HepG2 (cell line): ENCODE data around the gene AGRN. TPM values are rescaled to one million over a fixed set of nuclear protein-coding genes. Genes with fewer than 3 reads are reported as not detected.
"Not testable (repeated sequence)": the region's sequence is repeated elsewhere in the genome, so short reads cannot be mapped to it uniquely, and the experiment has no call there.

ENCODE experiments used
- ATAC-seq: fragments of 200-7000 bp; cut with Tn5 transposase; 3 replicates; pipeline ENCODE4 v1.9.1; 2020; ENCODE audit warnings: mild to moderate bottlenecking, moderate library complexity
- BruUV-seq: library from RNA; stranded (reverse); fragments of 400-500 nt; replicated peaks from 2 replicates; lab custom pipeline; 2021; lab: Mats Ljungman, UMichigan
- CTCF ChIA-PET: fragments of 300-600 bp; formaldehyde crosslinking; extraction: SDS; loops from one replicate; lab custom pipeline; 2021; ENCODE audit warnings: low total read pairs, inconsistent platforms, low intra/inter-chr PET ratio; lab: Yijun Ruan, JAX
- POLR2A ChIA-PET: fragments of 350-600 bp; sonication (Branson Sonifier 250); formaldehyde crosslinking; loops from one replicate; lab custom pipeline; 2020; ENCODE audit warnings: antibody characterized with exemption, inconsistent platforms; lab: Yijun Ruan, JAX
- DNase-seq: peaks from one replicate; pipeline ENCODE4 v3.0.0-alpha.2; 2015; ENCODE audit warnings: low spot score
- FAIRE-seq: peaks from 3 replicates; lab custom pipeline; 2011; peaks lifted over from hg19 to GRCh38; lab: Jason Lieb, UNC
- H2AFZ ChIP-seq: one replicate; pipeline ENCODE4 v1.6.1; 2011; ENCODE audit warnings: low read length, inconsistent platforms
- H3K27ac ChIP-seq: fragments of 300-600 bp; 3 replicates; pipeline ENCODE4 v1.8.0; 2011; ENCODE audit warnings: mixed run types, mild to moderate bottlenecking, mixed read lengths, low read length, inconsistent platforms; ENCODE audit not compliant: insufficient read depth; ENCODE audit errors: extremely low read length
- H3K27me3 ChIP-seq, 2 experiments: fragments of 200-600 bp in 1 of 2; 2 replicates in 1 of 2; 3 replicates in 1 of 2; pipeline versions ENCODE4 v1.6.0 to v1.8.0; 2011; ENCODE audit warnings: low read length in 2 of 2, mild to moderate bottlenecking in 2 of 2, moderate library complexity in 2 of 2, inconsistent platforms in 1 of 2; ENCODE audit not compliant: insufficient read depth in 2 of 2, control insufficient read depth in 1 of 2
- H3K36me3 ChIP-seq, 2 experiments: fragments of 200-600 bp in 1 of 2; replicated peaks in 1 of 2; 2 replicates in 1 of 2; 3 replicates in 1 of 2; pipeline versions ENCODE4 v1.5.1 to v1.8.0; 2011; ENCODE audit warnings: low read length in 2 of 2, inconsistent platforms in 1 of 2; ENCODE audit not compliant: insufficient read depth in 2 of 2, control insufficient read depth in 1 of 2
- H3K4me1 ChIP-seq: 2 replicates; pipeline ENCODE4 v1.5.1; 2012; ENCODE audit warnings: low read length, inconsistent platforms; ENCODE audit not compliant: insufficient read depth
- H3K4me2 ChIP-seq: 2 replicates; pipeline ENCODE4 v1.6.0; 2011; ENCODE audit warnings: low read depth, low read length, inconsistent platforms
- H3K4me3 ChIP-seq, 3 experiments: fragments of 200-600 bp in 1 of 3; sonication (generic), shearing (Covaris generic) in 1 of 3; replicated peaks in 1 of 3; 2 replicates each; pipeline ENCODE4 v1.5.1; 2011 to 2016; ENCODE audit warnings: low read length in 3 of 3, inconsistent platforms in 2 of 3, low read depth in 2 of 3, mild to moderate bottlenecking in 2 of 3, control low read depth in 1 of 3, mixed read lengths in 1 of 3; ENCODE audit not compliant: insufficient read depth in 1 of 3
- H3K79me2 ChIP-seq: one replicate; pipeline ENCODE4 v1.6.1; 2011; ENCODE audit warnings: low read length, inconsistent platforms; ENCODE audit not compliant: insufficient read depth
- H3K9ac ChIP-seq: 2 replicates; pipeline ENCODE4 v1.6.0; 2011; ENCODE audit warnings: mild to moderate bottlenecking, low read depth, low read length, inconsistent platforms; ENCODE audit not compliant: insufficient read depth
- H3K9me3 ChIP-seq: 2 replicates; pipeline ENCODE4 v1.5.1; 2012; ENCODE audit warnings: mild to moderate bottlenecking, low read length
- H4K20me1 ChIP-seq: 2 replicates; pipeline ENCODE4 v1.6.0; 2011; ENCODE audit warnings: inconsistent platforms, mild to moderate bottlenecking, low read length, moderate library complexity; ENCODE audit not compliant: insufficient read depth
- MED13 ChIP-seq: sonication (generic); formaldehyde crosslinking; IDR thresholded peaks from 2 replicates; pipeline ENCODE4 v1.5.0; 2020; ENCODE audit warnings: missing genetic modification reagents
- TEF ChIP-seq: sonication (generic); formaldehyde crosslinking; IDR thresholded peaks from 2 replicates; pipeline ENCODE4 v1.5.0; 2020; ENCODE audit warnings: missing genetic modification reagents
- ZNF225 ChIP-seq: sonication (generic); formaldehyde crosslinking; IDR thresholded peaks from 2 replicates; pipeline ENCODE4 v1.4.0; 2020; ENCODE audit warnings: mild to moderate bottlenecking, missing genetic modification reagents
- ZNF570 ChIP-seq: sonication (generic); formaldehyde crosslinking; IDR thresholded peaks from 2 replicates; pipeline ENCODE4 v1.4.0; 2020; ENCODE audit warnings: mild to moderate bottlenecking, missing genetic modification reagents, borderline replicate concordance
- WGBS: methylation state at CpG from one replicate; pipeline ENCODE4 v1.1.6; 2017; ENCODE audit warnings: low lambda C conversion rate; 5-methylcytosine and 5-hydroxymethylcytosine counted together
- in situ Hi-C: cut with HindIII; loops from 2 replicates; pipeline ENCODE4 v1.10.0; 2017; ENCODE audit warnings: low pct_unique_long_range_greater_than_20kb; ENCODE audit not compliant: extremely low pct_ligation_motif_present
- intact Hi-C: fragments of 100-400 bp; cut with micrococcal nuclease; formaldehyde crosslinking; loops from one replicate; pipeline ENCODE4 v1.10.0; 2022; ENCODE audit not compliant: unreplicated experiment
- polyA plus RNA-seq, 8 experiments: library from polyadenylated mRNA; depleted of rRNA in 3 of 8; stranded (reverse) in 7 of 8; unstranded in 1 of 8; fragments of >200 nt; fragmentation: Illumina TruSeq in 4 of 8; extraction: Trizol in 4 of 8; gene quantifications; 2 replicates each; pipeline versions ENCODE4 v1.2.1 to v1.2.3, GENCODE V29; 2011 to 2016; ENCODE audit warnings: low read depth in 4 of 8, missing spikeins in 1 of 8, mixed read lengths in 1 of 8; ENCODE audit not compliant: insufficient read depth in 1 of 8
- total RNA-seq, 5 experiments: library from RNA; depleted of rRNA; stranded (reverse); fragments of >200 nt; fragmentation: Illumina TruSeq; extraction: Trizol; gene quantifications; 2 replicates each; pipeline ENCODE4 v1.2.3, GENCODE V29; 2016; ENCODE audit warnings: low read depth in 1 of 5

The AGRN gene
- total and polyA plus RNA-seq, 2 of the 13 experiments (the other 11 are each of a cell fraction or from before 2014, with no cell fraction given): 29.8 to 65.2 TPM

DNA sequence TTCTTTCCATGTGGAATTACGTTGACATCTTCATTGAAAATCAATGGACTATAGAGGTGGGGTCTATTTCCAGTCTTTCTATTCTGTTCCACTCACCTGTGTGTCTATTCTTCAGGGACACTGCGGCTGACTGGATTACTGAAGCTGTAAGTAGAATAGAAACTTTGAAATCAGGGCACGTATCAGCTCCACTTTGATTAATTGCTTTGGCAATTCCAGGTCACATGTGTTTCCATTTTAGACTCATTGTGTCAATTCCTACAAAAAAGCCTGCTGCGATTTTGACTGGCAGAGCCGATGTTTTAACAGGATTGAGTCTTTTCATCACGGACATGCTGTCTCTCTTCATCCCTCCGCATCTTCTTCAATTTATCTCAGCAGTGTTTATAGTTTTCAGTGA is 75.1 kb downstream of the AGRN start:
- DNase-seq: no peak
- BruUV-seq: no TSS peak
- Histone ChIP-seq H3K79me2 (no peaks in the 10 kb centered on the region), H3K9me3 (no peaks in the 10 kb centered on the region), H3K4me1 (peaks cover 10% of the 10 kb centered on the region), H2AFZ (no peak overlapping the region), H3K4me2 (no peak overlapping the region), H3K36me3 (no peaks in the 10 kb centered on the region), H3K9ac (no peak overlapping the region), H3K27me3 (no peaks in the 10 kb centered on the region; a peak in 1 of 5 replicates), H3K4me3 (no peak overlapping the region), H4K20me1 (no peaks in the 10 kb centered on the region), H3K27ac (no peak overlapping the region)
- ChIA-PET CTCF (no interaction called here), POLR2A (no interaction called here)
- intact Hi-C loops (no loop called here), in situ Hi-C loops (no loop called here)
- no peak for ATAC-seq
- WGBS: 96% methylated on average over 7 of the region's 7 CpGs
- no peak for FAIRE-seq
- no peak for TF ChIP-seq ZNF225 (CRISPR knock-in tag)
- no peak for TF ChIP-seq MED13 (CRISPR knock-in tag)
- no peak for TF ChIP-seq ZNF570 (CRISPR knock-in tag)
- TF ChIP-seq TEF (CRISPR knock-in tag): no peak

DNA sequence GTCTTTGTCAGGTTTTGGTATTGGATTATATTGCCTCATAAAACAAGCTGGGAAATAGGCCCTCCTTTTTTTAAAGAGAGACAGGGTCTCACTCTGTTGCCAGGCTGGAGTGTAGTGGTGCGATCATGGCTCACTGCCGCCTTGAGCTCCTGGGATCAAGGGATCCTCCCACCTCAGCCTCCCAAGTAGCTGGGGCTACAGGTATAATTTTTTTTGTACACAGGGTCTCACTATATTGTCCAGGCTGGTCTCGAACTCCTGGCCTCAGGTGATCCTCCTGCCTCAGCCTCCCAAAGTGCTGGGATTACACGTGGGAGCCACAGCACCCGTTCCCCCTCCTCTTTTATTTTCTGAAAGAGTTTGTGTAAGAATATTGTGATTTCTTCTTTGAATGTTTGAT is 76.2 kb downstream of the AGRN start:
- H3K79me2 ChIP-seq, H3K27ac ChIP-seq, FAIRE-seq, H3K27me3 ChIP-seq, BruUV-seq, H3K9ac ChIP-seq, H2AFZ ChIP-seq, in situ Hi-C loops, H3K9me3 ChIP-seq, POLR2A ChIA-PET, H3K4me3 ChIP-seq, H3K4me1 ChIP-seq, H4K20me1 ChIP-seq, DNase-seq, ATAC-seq, CTCF ChIA-PET, intact Hi-C loops, H3K4me2 ChIP-seq, H3K36me3 ChIP-seq: not testable (repeated sequence)
- 91% methylated on average over 5 of the region's 5 CpGs for WGBS
